Neural cell (in vitro differentiated cells): Measurements from ENCODE around the gene PSMA6. TPM values are rescaled to one million over a fixed set of nuclear protein-coding genes. Genes with fewer than 3 reads are reported as not detected.

Experiments used
- H2AFZ ChIP-seq: fragments of 200-600, 300-800 bp; sonication (generic), shearing (Covaris generic); 2 replicates; pipeline ENCODE4 v1.6.0; 2014; ENCODE audit warnings: low read depth, mild to moderate bottlenecking, antibody characterized with exemption, low read length, moderate library complexity
- H3F3A ChIP-seq: fragments of 200-600 bp; shearing (Covaris generic); 2 replicates; pipeline ENCODE4 v1.6.1; 2016; ENCODE audit warnings: mild to moderate bottlenecking, moderate library complexity, mixed read lengths, antibody characterized with exemption, low read length; ENCODE audit not compliant: insufficient read depth, poor library complexity, severe bottlenecking
- H3K27ac ChIP-seq: fragments of 200-600, 300-800 bp; sonication (generic), shearing (Covaris generic); 2 replicates; pipeline ENCODE4 v1.5.1; 2014; ENCODE audit warnings: mild to moderate bottlenecking, low read length, moderate library complexity
- H3K27me3 ChIP-seq: fragments of 300-800, 200-600 bp; sonication (generic), shearing (Covaris generic); 2 replicates; pipeline ENCODE4 v1.6.0; 2014; ENCODE audit warnings: mild to moderate bottlenecking, low read depth, low read length, moderate library complexity; ENCODE audit not compliant: insufficient read depth
- H3K36me3 ChIP-seq: fragments of 300-800, 200-600 bp; sonication (generic), shearing (Covaris generic); 2 replicates; pipeline ENCODE4 v1.5.1; 2014; ENCODE audit warnings: mild to moderate bottlenecking, antibody characterized with exemption, low read length, moderate library complexity; ENCODE audit not compliant: insufficient read depth
- H3K4me2 ChIP-seq: fragments of 300-800, 200-600 bp; sonication (generic), shearing (Covaris generic); 2 replicates; pipeline ENCODE4 v1.6.0; 2014; ENCODE audit warnings: mild to moderate bottlenecking, low read length
- H3K4me3 ChIP-seq: fragments of 300-800, 200-600 bp; sonication (generic), shearing (Covaris generic); 2 replicates; pipeline ENCODE4 v1.5.1; 2014; ENCODE audit warnings: mild to moderate bottlenecking, low read length, moderate library complexity
- H3K79me2 ChIP-seq: fragments of 200-600 bp; shearing (Covaris generic); replicated peaks from 2 replicates; pipeline ENCODE4 v1.6.0; 2014; ENCODE audit warnings: mild to moderate bottlenecking, low read length, moderate library complexity; ENCODE audit not compliant: insufficient read depth
- H3K9ac ChIP-seq: fragments of 300-800, 200-600 bp; sonication (generic), shearing (Covaris generic); 2 replicates; pipeline ENCODE4 v1.6.1; 2016; ENCODE audit warnings: mild to moderate bottlenecking, low read length, mixed read lengths
- H3K9me2 ChIP-seq: fragments of 200-600 bp; shearing (Covaris generic); 2 replicates; pipeline ENCODE4 v1.6.1; 2016; ENCODE audit warnings: mild to moderate bottlenecking, low read length, mixed read lengths; ENCODE audit not compliant: insufficient read depth
- H3K9me3 ChIP-seq: fragments of 200-600, 300-800 bp; sonication (generic), shearing (Covaris generic); 2 replicates; pipeline ENCODE4 v1.6.1; 2016; ENCODE audit warnings: mild to moderate bottlenecking, mixed run types, low read length, moderate library complexity, mixed read lengths
- H4K20me1 ChIP-seq: fragments of 200-600 bp; shearing (Covaris generic); 2 replicates; pipeline ENCODE4 v1.6.1; 2016; ENCODE audit warnings: mild to moderate bottlenecking, mixed run types; ENCODE audit not compliant: insufficient read depth
- CTCF ChIP-seq: fragments of 450-650 bp; IDR thresholded peaks from 2 replicates; pipeline ENCODE4 v1.5.1; 2014; ENCODE audit warnings: antibody characterized with exemption, mild to moderate bottlenecking, moderate library complexity; ENCODE audit not compliant: poor library complexity, severe bottlenecking
- EP300 ChIP-seq: fragments of 450-650 bp; conservative IDR thresholded peaks from 2 replicates; pipeline ENCODE4 v1.6.1; 2014; ENCODE audit warnings: antibody characterized with exemption, mild to moderate bottlenecking, moderate library complexity; ENCODE audit not compliant: poor library complexity, severe bottlenecking
- EZH2 ChIP-seq: fragments of 200-600, 300-800 bp; shearing (Covaris generic), sonication (generic); IDR thresholded peaks from 2 replicates; pipeline ENCODE4 v1.6.1; 2014; ENCODE audit warnings: antibody characterized with exemption, low read length, borderline replicate concordance, mild to moderate bottlenecking; ENCODE audit not compliant: insufficient read depth, poor library complexity, severe bottlenecking
- MXI1 ChIP-seq: fragments of 450-650 bp; conservative IDR thresholded peaks from 2 replicates; pipeline ENCODE4 v1.6.1; 2014; ENCODE audit warnings: antibody characterized with exemption, mild to moderate bottlenecking; ENCODE audit not compliant: poor library complexity, severe bottlenecking
- POLR2AphosphoS5 ChIP-seq: IDR thresholded peaks from 2 replicates; pipeline ENCODE4 v1.6.1; 2012
- RAD21 ChIP-seq: fragments of 450-650 bp; conservative IDR thresholded peaks from 2 replicates; pipeline ENCODE4 v1.6.1; 2014; ENCODE audit warnings: antibody characterized with exemption, mild to moderate bottlenecking, moderate library complexity
- REST ChIP-seq: IDR thresholded peaks from 2 replicates; pipeline ENCODE4 v1.6.1; 2012; ENCODE audit warnings: borderline replicate concordance
- SMC3 ChIP-seq: fragments of 450-650 bp; conservative IDR thresholded peaks from 2 replicates; pipeline ENCODE4 v1.6.1; 2014; ENCODE audit warnings: antibody characterized with exemption, mild to moderate bottlenecking, moderate library complexity; ENCODE audit not compliant: poor library complexity
- TAF1 ChIP-seq: IDR thresholded peaks from 2 replicates; pipeline ENCODE4 v1.6.1; 2012; ENCODE audit warnings: low read depth
- polyA plus RNA-seq: library from polyadenylated mRNA; depleted of rRNA; stranded (reverse); fragments of >200 nt; gene quantifications from 2 replicates; pipeline ENCODE4 v1.2.3, GENCODE V29; 2014

PSMA6 gene
- polyA plus RNA-seq, 1 donor from 2014 or later: 405 TPM

- Histone ChIP-seq H4K20me1 (no peaks in the 10 kb centered on the region), H3K36me3 (no peaks in the 10 kb centered on the region), H3F3A (no peaks in the 10 kb centered on the region), H3K9ac (no peak overlapping the region), H3K4me3 (no peak overlapping the region), H3K27ac (no peak overlapping the region), H3K4me2 (no peak overlapping the region), H3K9me2 (no peaks in the 10 kb centered on the region), H3K9me3 (no peaks in the 10 kb centered on the region), H2AFZ (no peak overlapping the region), H3K27me3 (no peaks in the 10 kb centered on the region), H3K79me2 (no peaks in the 10 kb centered on the region)
- TF ChIP-seq POLR2AphosphoS5: no peak
These were observed 41.1 kb downstream of the PSMA6 start for GRCh38 chr14:35333264-35333730.

- no peak overlapping the region for H3K27ac ChIP-seq
- no peak for TF ChIP-seq POLR2AphosphoS5
- no peak for TF ChIP-seq SMC3
- TF ChIP-seq REST: no peak
- no peak for TF ChIP-seq CTCF
- TF ChIP-seq EZH2: no peak
- TF ChIP-seq MXI1: no peak
- no peak for TF ChIP-seq EP300
- TF ChIP-seq TAF1: no peak
- TF ChIP-seq RAD21: no peak
- H3K9me3 ChIP-seq: no peaks in the 10 kb centered on the region
- no peak overlapping the region for H2AFZ ChIP-seq
- H3K4me2 ChIP-seq: no peak overlapping the region
- H3K9ac ChIP-seq: no peak overlapping the region
- H3K9me2 ChIP-seq: no peaks in the 10 kb centered on the region
- H3F3A ChIP-seq: no peaks in the 10 kb centered on the region
- H4K20me1 ChIP-seq: no peaks in the 10 kb centered on the region
- H3K79me2 ChIP-seq: no peaks in the 10 kb centered on the region
- H3K4me3 ChIP-seq: no peak overlapping the region
- H3K36me3 ChIP-seq: no peaks in the 10 kb centered on the region
- no peaks in the 10 kb centered on the region for H3K27me3 ChIP-seq
These were observed 41.9 kb downstream of the PSMA6 start for GRCh38 chr14:35333797-35334743.
